ENCODE results near the gene RLN3. TPM values are rescaled to one million over a fixed set of nuclear protein-coding genes. Genes with fewer than 3 reads are reported as not detected.
A peak's percentile ranks its signal among the peaks of the same experiment; 100 is the strongest.

Gene RLN3
- total and polyA plus RNA-seq, 10 of the 15 experiments (the other 5 are each of a cell fraction or from before 2014, with no cell fraction given): not detected

DNA sequence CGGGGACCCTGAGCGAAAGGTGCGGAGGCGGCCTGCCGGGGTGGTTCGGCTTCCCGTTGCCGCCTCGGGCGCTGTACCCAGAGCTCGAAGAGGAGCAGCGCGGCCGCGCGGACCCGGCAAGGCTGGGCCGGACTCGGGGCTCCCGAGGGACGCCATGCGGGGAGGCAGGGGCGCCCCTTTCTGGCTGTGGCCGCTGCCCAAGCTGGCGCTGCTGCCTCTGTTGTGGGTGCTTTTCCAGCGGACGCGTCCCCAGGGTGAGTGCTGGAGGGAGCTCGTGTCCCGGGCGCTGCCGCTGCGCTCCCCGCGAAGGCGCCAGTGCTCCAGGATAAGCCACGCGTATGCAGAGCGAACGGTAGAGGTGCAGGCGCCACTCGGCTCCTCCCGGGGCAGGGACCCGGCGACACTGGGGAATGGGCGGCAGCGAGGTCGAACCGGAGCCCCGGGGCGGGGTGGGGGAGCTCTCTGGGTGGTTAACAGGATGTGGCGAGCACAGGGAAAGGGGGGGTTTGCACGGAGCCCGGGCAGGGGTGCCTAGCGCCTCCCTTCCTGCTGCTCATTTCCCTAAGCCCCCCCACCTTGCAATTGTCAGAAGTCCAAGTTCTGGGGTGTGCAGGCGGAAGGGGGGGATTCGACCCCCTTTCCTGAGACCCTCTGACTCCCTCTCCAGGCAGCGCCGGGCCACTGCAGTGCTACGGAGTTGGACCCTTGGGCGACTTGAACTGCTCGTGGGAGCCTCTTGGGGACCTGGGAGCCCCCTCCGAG lies 4.0 kb downstream of the RLN3 start, which contains the start of gene IL27RA (continued):
- TF ChIP-seq, protein P1, sequence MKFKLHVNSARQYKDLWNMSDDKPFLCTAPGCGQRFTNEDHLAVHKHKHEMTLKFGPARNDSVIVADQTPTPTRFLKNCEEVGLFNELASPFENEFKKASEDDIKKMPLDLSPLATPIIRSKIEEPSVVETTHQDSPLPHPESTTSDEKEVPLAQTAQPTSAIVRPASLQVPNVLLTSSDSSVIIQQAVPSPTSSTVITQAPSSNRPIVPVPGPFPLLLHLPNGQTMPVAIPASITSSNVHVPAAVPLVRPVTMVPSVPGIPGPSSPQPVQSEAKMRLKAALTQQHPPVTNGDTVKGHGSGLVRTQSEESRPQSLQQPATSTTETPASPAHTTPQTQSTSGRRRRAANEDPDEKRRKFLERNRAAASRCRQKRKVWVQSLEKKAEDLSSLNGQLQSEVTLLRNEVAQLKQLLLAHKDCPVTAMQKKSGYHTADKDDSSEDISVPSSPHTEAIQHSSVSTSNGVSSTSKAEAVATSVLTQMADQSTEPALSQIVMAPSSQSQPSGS (IDR thresholded peaks at IDR 0.05; ENCODE audit: low read length): no peak
- TF ChIP-seq CHD1 (IDR thresholded peaks at IDR 0.05; ENCODE audit: low read depth, low read length) (no peak; the same call in 1 of the 2 replicates), CREM (IDR thresholded peaks at IDR 0.05; ENCODE audit: low read depth) (no peak), EGR1 (IDR thresholded peaks at IDR 0.05; ENCODE audit: borderline replicate concordance in 1 of 2, low read depth in 2 of 2, low read length in 2 of 2) (no peak), ZNF622 (IDR thresholded peaks at IDR 0.05) (no peak), FOXK2 (IDR thresholded peaks at IDR 0.05) (no peak), NFIC (IDR thresholded peaks at IDR 0.05; ENCODE audit: low read depth, low read length) (peak; percentile 51; the same call in 1 of the 2 replicates), SIN3A (IDR thresholded peaks at IDR 0.05; ENCODE audit: low read depth, low read length) (no peak), PAX8 (IDR thresholded peaks at IDR 0.05) (no peak), HDGF (IDR thresholded peaks at IDR 0.05) (no peak), SMAD5 (IDR thresholded peaks at IDR 0.05; ENCODE audit: low read depth) (peak; percentile 57; the same call in 1 of the 2 replicates), RCOR1 (conservative IDR thresholded peaks at IDR 0.05; ENCODE audit: low read depth, low read length) (no peak), STAT3 (IDR thresholded peaks at IDR 0.05; ENCODE audit: low read depth, low read length) (0 out of 2 replicates have a peak, but pooled peaks have one; percentile 24), WRNIP1 (IDR thresholded peaks at IDR 0.05; ENCODE audit: borderline replicate concordance, low read depth, low read length) (0 out of 2 replicates have a peak, but pooled peaks have one; percentile 20), GABPA (IDR thresholded peaks at IDR 0.05; ENCODE audit: low read depth) (0 out of 2 replicates have a peak, but pooled peaks have one; percentile 49), ASH2L (IDR thresholded peaks at IDR 0.05; ENCODE audit: borderline replicate concordance, low read depth) (no peak), MTA2 (IDR thresholded peaks at IDR 0.05; ENCODE audit: low read depth) (peak; percentile 68; the same call in 1 of the 2 replicates), SP1 (IDR thresholded peaks at IDR 0.05; ENCODE audit: low read depth, low read length) (no peak)
- TF ChIP-seq, protein P2, sequence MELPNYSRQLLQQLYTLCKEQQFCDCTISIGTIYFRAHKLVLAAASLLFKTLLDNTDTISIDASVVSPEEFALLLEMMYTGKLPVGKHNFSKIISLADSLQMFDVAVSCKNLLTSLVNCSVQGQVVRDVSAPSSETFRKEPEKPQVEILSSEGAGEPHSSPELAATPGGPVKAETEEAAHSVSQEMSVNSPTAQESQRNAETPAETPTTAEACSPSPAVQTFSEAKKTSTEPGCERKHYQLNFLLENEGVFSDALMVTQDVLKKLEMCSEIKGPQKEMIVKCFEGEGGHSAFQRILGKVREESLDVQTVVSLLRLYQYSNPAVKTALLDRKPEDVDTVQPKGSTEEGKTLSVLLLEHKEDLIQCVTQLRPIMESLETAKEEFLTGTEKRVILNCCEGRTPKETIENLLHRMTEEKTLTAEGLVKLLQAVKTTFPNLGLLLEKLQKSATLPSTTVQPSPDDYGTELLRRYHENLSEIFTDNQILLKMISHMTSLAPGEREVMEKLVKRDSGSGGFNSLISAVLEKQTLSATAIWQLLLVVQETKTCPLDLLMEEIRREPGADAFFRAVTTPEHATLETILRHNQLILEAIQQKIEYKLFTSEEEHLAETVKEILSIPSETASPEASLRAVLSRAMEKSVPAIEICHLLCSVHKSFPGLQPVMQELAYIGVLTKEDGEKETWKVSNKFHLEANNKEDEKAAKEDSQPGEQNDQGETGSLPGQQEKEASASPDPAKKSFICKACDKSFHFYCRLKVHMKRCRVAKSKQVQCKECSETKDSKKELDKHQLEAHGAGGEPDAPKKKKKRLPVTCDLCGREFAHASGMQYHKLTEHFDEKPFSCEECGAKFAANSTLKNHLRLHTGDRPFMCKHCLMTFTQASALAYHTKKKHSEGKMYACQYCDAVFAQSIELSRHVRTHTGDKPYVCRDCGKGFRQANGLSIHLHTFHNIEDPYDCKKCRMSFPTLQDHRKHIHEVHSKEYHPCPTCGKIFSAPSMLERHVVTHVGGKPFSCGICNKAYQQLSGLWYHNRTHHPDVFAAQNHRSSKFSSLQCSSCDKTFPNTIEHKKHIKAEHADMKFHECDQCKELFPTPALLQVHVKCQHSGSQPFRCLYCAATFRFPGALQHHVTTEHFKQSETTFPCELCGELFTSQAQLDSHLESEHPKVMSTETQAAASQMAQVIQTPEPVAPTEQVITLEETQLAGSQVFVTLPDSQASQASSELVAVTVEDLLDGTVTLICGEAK (IDR thresholded peaks at IDR 0.05; ENCODE audit: borderline replicate concordance): no peak
- TF ChIP-seq, protein P3, sequence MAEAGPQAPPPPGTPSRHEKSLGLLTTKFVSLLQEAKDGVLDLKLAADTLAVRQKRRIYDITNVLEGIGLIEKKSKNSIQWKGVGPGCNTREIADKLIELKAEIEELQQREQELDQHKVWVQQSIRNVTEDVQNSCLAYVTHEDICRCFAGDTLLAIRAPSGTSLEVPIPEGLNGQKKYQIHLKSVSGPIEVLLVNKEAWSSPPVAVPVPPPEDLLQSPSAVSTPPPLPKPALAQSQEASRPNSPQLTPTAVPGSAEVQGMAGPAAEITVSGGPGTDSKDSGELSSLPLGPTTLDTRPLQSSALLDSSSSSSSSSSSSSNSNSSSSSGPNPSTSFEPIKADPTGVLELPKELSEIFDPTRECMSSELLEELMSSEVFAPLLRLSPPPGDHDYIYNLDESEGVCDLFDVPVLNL (IDR thresholded peaks at IDR 0.05; ENCODE audit: low read depth, low read length): no peak
- TF ChIP-seq, protein P4, sequence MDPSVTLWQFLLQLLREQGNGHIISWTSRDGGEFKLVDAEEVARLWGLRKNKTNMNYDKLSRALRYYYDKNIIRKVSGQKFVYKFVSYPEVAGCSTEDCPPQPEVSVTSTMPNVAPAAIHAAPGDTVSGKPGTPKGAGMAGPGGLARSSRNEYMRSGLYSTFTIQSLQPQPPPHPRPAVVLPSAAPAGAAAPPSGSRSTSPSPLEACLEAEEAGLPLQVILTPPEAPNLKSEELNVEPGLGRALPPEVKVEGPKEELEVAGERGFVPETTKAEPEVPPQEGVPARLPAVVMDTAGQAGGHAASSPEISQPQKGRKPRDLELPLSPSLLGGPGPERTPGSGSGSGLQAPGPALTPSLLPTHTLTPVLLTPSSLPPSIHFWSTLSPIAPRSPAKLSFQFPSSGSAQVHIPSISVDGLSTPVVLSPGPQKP (IDR thresholded peaks at IDR 0.05; ENCODE audit: low read depth, low read length): 0 out of 2 replicates have a peak, but pooled peaks have one; percentile 9
- TF ChIP-seq, protein P5, sequence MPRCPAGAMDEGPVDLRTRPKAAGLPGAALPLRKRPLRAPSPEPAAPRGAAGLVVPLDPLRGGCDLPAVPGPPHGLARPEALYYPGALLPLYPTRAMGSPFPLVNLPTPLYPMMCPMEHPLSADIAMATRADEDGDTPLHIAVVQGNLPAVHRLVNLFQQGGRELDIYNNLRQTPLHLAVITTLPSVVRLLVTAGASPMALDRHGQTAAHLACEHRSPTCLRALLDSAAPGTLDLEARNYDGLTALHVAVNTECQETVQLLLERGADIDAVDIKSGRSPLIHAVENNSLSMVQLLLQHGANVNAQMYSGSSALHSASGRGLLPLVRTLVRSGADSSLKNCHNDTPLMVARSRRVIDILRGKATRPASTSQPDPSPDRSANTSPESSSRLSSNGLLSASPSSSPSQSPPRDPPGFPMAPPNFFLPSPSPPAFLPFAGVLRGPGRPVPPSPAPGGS (IDR thresholded peaks at IDR 0.05; ENCODE audit: borderline replicate concordance, insufficient read depth, low read depth, low read length, poor library complexity, severe bottlenecking): no peak
